Stimulated activated CD4-positive, alpha-beta T cell treated with anti-CD3 and anti-CD28 coated beads, TNF-alpha, amount 100 ng/mL, for 1 hour (primary cell): ENCODE measurements around the gene EDARADD.
"Not testable (repeated sequence)": the region's sequence is repeated elsewhere in the genome, so short reads cannot be mapped to it uniquely, and the experiment has no call there.

ENCODE experiments used
- DNase-seq, 3 donors: peaks; one replicate each; pipeline ENCODE4 v3.0.0-alpha.2; 2020; ENCODE audit warnings: low read depth in 3 of 3, low spot score in 1 of 3

The EDARADD gene

GRCh38 chr1:236429715-236430274 is 35.7 kb downstream of the EDARADD start:
- no peak for DNase-seq

- DNase-seq, result no peak
These were observed 39.8 kb downstream of the EDARADD start for GRCh38 chr1:236433819-236434315.

- DNase-seq, result no peak
These were observed 44.5 kb downstream of the EDARADD start for GRCh38 chr1:236438614-236439013.

DNA sequence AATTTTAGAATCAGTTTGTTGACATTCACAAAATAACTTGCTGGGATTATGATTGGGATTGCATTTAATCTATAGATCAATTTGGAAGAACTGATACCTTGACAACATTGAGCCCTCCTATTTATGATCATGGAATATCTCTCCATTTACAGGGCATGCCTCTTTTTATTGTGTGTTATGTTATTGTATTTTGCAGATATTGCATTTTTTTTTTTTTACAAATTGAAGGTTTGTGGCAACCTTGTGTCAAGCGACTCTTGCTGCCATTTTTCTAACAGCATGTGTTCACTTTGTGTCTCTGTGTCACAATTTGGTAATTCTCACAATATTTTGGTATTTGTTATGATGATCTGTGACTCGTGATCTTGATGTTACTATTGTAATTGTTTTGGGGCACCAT is 46.3 kb downstream of the EDARADD start:
- DNase-seq, result no peak

- DNase-seq, result no peak
These were observed 56.7 kb downstream of the EDARADD start for GRCh38 chr1:236450779-236451178.

DNA sequence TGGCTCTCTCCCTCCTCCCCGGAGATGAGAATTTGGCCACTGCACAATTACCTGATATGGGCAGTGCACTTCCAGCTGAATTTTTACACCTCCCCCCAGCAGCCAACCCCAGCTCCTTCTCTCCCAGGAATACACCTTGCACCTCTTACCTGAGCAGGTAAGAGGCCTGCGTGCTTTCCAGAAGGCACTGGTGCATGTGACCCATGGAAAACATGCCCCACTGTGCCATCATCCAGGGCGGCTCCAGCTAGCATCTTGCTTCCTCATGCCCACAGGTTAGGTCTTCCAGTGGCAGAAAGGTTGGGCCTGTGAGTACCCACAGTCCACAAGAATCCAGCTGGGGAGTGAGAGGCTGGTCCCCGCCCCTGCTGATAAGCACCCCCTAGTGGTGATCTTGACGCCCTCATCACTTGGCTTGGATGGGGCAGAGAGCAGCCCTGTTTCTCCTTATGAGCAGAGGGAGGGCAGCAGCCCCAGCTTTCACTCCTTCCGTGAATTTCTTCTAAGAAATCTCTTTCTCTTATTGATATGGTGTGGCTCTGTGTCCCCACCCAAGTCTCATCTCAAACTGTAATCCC is 57.8 kb downstream of the EDARADD start:
- peak in 1 of 3 donors; percentile 13 for DNase-seq

GRCh38 chr1:236455243-236455642 is 61.2 kb downstream of the EDARADD start:
- no peak for DNase-seq

GRCh38 chr1:236457775-236458174 is 63.7 kb downstream of the EDARADD start:
- no peak for DNase-seq

- no peak for DNase-seq
These were observed 64.9 kb downstream of the EDARADD start for GRCh38 chr1:236458996-236459395.

GRCh38 chr1:236460103-236460502 is 66.0 kb downstream of the EDARADD start:
- DNase-seq, result no peak

DNA sequence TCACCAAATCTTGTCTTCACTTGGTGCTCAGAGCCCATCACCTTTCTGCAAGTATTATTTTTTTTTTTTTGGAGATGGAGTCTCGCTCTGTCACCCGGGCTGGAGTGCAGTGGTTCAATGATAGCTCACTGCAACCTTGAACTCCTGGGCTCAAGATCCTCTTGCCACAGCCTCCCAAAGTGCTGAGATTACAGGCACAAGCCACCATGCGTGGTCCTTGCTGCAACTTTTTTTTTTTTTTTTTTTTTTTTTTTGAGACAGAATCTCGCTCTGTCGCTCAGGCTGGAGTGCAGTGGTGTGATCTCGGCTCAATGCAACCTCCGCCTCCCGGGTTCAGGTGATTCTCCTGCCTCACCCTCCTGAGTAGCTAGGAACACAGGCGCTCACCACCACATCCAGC is 70.1 kb downstream of the EDARADD start:
- not testable (repeated sequence) for DNase-seq

DNA sequence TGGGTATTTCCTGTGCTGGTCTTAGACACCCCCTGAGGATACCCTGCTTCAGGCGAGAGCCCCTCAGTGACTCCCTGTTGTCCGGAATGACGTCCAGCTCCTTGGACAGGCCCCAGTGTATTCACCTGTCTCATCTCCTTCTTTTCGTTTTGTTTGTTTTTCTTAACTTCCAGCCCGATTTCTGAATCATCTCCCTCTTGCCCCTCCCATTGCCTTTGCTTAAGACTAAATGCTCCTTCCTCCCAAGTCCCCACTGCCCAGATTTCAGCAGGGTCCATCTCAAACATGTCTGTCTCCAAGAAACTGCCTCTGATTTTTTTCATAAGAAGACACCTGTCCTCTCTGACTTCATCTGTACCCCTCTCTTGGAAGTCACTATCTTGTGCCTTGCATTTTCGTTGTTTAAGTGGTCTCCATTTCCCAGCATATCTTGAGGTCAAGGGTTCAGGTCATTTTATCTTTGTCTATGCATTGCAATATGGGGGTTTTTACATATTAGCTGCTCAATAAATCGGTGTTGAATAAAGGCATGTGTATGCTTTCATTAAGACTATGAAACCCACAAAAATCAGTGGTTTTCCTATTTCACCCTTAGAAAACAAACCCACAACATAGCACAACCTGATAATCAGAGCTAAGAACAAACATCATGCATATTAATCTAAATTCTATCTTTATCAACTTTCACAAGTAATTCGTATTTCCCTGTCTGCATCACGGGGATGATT is 71.3 kb downstream of the EDARADD start:
- no peak for DNase-seq

- no peak for DNase-seq
These were observed 71.8 kb downstream of the EDARADD start for GRCh38 chr1:236465959-236466303.

DNA sequence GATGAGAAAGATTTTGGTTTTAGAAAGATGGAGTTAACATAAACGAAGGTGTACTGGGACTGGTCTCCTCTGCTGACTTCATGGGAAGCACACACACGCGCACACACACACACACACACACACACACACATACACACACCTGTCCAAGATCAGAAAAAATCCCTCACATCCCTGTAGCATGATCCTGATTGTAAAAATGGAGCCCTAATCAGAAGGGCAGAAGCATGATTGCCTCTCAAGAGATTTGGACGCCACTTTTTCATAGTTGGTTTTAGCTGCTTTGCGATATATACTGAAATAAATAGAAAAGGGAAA is 73.2 kb downstream of the EDARADD start:
- no peak for DNase-seq

DNA sequence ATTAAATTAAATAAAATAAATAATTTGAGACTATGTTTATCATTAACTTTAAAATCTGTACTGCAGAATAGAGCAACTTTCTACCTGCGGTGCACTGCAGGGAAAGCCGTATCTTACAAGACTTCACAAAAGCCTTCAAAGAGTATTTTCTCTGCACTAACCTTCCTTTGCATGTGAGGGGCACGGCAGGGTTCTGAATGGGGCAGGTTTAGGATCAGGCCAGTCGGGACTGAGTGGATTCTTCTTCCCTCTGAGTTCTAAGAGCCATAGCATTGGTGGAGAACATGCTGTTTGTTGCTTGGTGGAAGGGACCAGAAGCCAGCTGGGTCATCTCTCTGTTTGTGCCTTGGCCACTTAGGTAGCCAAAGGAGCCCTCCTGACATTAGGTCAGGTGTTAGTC is 74.5 kb downstream of the EDARADD start:
- DNase-seq, result no peak

GRCh38 chr1:236469466-236469865 is 75.4 kb downstream of the EDARADD start:
- no peak for DNase-seq

- no peak for DNase-seq
These were observed 77.0 kb downstream of the EDARADD start for GRCh38 chr1:236471096-236471495.

DNA sequence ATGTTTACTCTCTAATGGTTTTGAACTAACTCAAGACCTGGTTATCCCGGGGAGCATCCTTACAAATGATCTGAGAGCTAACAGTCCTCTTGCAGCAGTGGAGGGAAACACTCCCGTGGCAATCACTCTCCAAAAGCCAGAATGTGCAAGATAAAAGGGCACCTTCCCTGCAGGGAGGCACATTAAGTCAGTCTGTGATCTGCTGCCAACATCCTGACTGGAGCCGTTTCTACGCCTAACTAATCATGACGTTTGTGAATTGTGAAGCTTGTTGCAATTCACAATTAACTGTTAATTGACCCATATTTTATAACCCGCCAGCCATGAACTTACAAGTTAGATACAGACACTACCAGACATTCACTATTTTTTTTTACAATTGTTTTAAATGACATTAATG is 77.6 kb downstream of the EDARADD start:
- no peak for DNase-seq

- DNase-seq, result no peak
These were observed 79.0 kb downstream of the EDARADD start for GRCh38 chr1:236472850-236473788.

GRCh38 chr1:236476019-236476418 is 81.9 kb downstream of the EDARADD start:
- DNase-seq, result no peak

GRCh38 chr1:236480758-236481436 is 86.8 kb downstream of the EDARADD start:
- DNase-seq, result no peak
